Suprapubic skin (tissue), 3 donors: ENCODE measurements around the gene MEAK7.

Experiments
- CTCF ChIP-seq, 2 donors: fragments of 200-600 bp in 1 of 2; fragments of 450-650 bp in 1 of 2; sonication (generic) in 1 of 2; IDR thresholded peaks; one replicate each; pipeline ENCODE4 v1.5.1; 2016 to 2019; ENCODE audit warnings: antibody characterized with exemption in 2 of 2, mild to moderate bottlenecking in 1 of 2, moderate library complexity in 1 of 2
- EP300 ChIP-seq: sonication (generic); formaldehyde crosslinking; IDR thresholded peaks from one replicate; pipeline ENCODE4 v1.6.1; 2017; ENCODE audit warnings: antibody characterized with exemption
- POLR2A ChIP-seq, 2 donors: fragments of 450-650 bp; IDR thresholded peaks; one replicate each; pipeline ENCODE4 v1.6.1; 2017; ENCODE audit warnings: antibody characterized with exemption in 2 of 2, mild to moderate bottlenecking in 2 of 2, moderate library complexity in 2 of 2

GRCh38 chr16:84507011-84507982 is 2.8 kb upstream of the MEAK7 start:
- no peak for TF ChIP-seq CTCF (IDR thresholded peaks at IDR 0.05)
- TF ChIP-seq POLR2A (IDR thresholded peaks at IDR 0.05) = no peak
- TF ChIP-seq EP300 = no peak
